Ovary (tissue), 1 donor: ENCODE results near the gene OR52K1.

ENCODE experiments used
- EP300 ChIP-seq: sonication (generic); formaldehyde crosslinking; IDR thresholded peaks from one replicate; pipeline ENCODE4 v1.6.1; 2017; ENCODE audit warnings: antibody characterized with exemption
- POLR2A ChIP-seq: fragments of 450-650 bp; IDR thresholded peaks from one replicate; pipeline ENCODE4 v1.6.1; 2017; ENCODE audit warnings: antibody characterized with exemption, mild to moderate bottlenecking, moderate library complexity

DNA sequence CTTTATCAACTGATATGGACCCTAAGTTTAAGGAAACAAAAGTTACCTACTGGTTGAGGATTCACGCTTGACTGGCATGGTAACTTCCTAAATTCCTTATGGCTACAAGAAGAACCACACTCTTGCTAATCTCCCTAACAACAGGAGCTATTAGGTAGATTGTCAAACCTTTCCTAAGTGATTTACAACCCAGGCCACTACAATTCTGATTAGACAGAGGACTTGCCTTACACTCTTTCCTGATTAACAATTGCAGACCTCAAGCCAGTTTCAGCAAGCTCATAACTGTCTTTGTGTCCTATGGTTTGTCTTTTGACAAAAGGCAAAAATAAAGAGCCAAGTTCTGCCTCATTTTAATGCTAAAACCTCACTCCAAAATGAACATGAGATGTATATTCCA is 17.0 kb upstream of the OR52K1 start:
- no peak for TF ChIP-seq POLR2A
- TF ChIP-seq EP300, result no peak
